ENCODE data around the gene VEGFB. TPM values are rescaled to one million over a fixed set of nuclear protein-coding genes. Genes with fewer than 3 reads are reported as not detected.

The VEGFB gene
- total and polyA plus RNA-seq, 2 donors from 2014 or later: 77.6 to 157 TPM

- intact Hi-C loops (cut with DNase I): no loop called here
- no peak overlapping the region for H3K4me3 ChIP-seq (ENCODE audit: low read length in 3 of 3)
These were observed 21.9 kb downstream of the VEGFB start for GRCh38 chr11:64256300-64256699.

GRCh38 chr11:64258356-64258755 is 24.0 kb downstream of the VEGFB start:
- FAIRE-seq: no peak
- peak in 1 of 5 donors; percentile 67 for DNase-seq

More at GRCh38 chr11:64256300-64256699, 21.9 kb downstream of the VEGFB start:
- Histone ChIP-seq H3K36me3 (ENCODE audit: control insufficient read depth in 2 of 3, insufficient read depth in 3 of 3, low read length in 3 of 3) (peaks cover 0 to 6% (median 6%) of the 10 kb centered on the region in 3 donors), H3K27ac (ENCODE audit: low read depth in 2 of 2, low read length in 2 of 2) (no peak overlapping the region), H3K9me3 (ENCODE audit: control insufficient read depth in 2 of 3, insufficient read depth in 1 of 3, low read length in 3 of 3) (no peaks in the 10 kb centered on the region), H3K4me1 (ENCODE audit: control insufficient read depth in 2 of 3, insufficient read depth in 2 of 3, low read depth in 1 of 3, low read length in 3 of 3) (peaks cover 0 to 14% (median 5%) of the 10 kb centered on the region in 3 donors), H3K9ac (ENCODE audit: low read length in 3 of 3) (no peak overlapping the region), H3K27me3 (ENCODE audit: control insufficient read depth, insufficient read depth, low read length) (no peaks in the 10 kb centered on the region)
- no peak for TF ChIP-seq CTCF (IDR thresholded peaks at IDR 0.05; ENCODE audit: borderline replicate concordance, extremely low read depth, insufficient read depth)
- DNase-seq (peak in 1 of 5 donors; percentile 61), FAIRE-seq (no peak)

GRCh38 chr11:64258946-64259532 is 24.7 kb downstream of the VEGFB start:
- no peak for TF ChIP-seq CTCF (IDR thresholded peaks at IDR 0.05; ENCODE audit: borderline replicate concordance, extremely low read depth, insufficient read depth)
- Histone ChIP-seq H3K4me3 (ENCODE audit: low read length in 3 of 3) (no peak overlapping the region), H3K4me1 (ENCODE audit: control insufficient read depth in 2 of 3, insufficient read depth in 2 of 3, low read depth in 1 of 3, low read length in 3 of 3) (peaks cover 0 to 2% (median 0%) of the 10 kb centered on the region in 3 donors), H3K9ac (ENCODE audit: low read length in 3 of 3) (no peak overlapping the region), H3K27me3 (ENCODE audit: control insufficient read depth, insufficient read depth, low read length) (no peaks in the 10 kb centered on the region), H3K27ac (ENCODE audit: low read depth in 2 of 2, low read length in 2 of 2) (no peak overlapping the region), H3K9me3 (ENCODE audit: control insufficient read depth in 2 of 3, insufficient read depth in 1 of 3, low read length in 3 of 3) (no peaks in the 10 kb centered on the region), H3K36me3 (ENCODE audit: control insufficient read depth in 2 of 3, insufficient read depth in 3 of 3, low read length in 3 of 3) (peaks cover 0 to 6% (median 6%) of the 10 kb centered on the region in 3 donors)
- intact Hi-C loops (cut with DNase I): no loop called here
- FAIRE-seq (no peak), DNase-seq (peak in 1 of 5 donors; percentile 63)

More at GRCh38 chr11:64258356-64258755, 24.0 kb downstream of the VEGFB start:
- H3K27me3 ChIP-seq (ENCODE audit: control insufficient read depth, insufficient read depth, low read length): no peaks in the 10 kb centered on the region
- no peak overlapping the region for H3K9ac ChIP-seq (ENCODE audit: low read length in 3 of 3)
- peaks cover 0 to 6% (median 6%) of the 10 kb centered on the region in 3 donors for H3K36me3 ChIP-seq (ENCODE audit: control insufficient read depth in 2 of 3, insufficient read depth in 3 of 3, low read length in 3 of 3)
- TF ChIP-seq CTCF (IDR thresholded peaks at IDR 0.05; ENCODE audit: borderline replicate concordance, extremely low read depth, insufficient read depth): no peak
- intact Hi-C loops (cut with DNase I): no loop called here
- no peaks in the 10 kb centered on the region for H3K9me3 ChIP-seq (ENCODE audit: control insufficient read depth in 2 of 3, insufficient read depth in 1 of 3, low read length in 3 of 3)
- H3K4me3 ChIP-seq (ENCODE audit: low read length in 3 of 3): no peak overlapping the region
- no peak overlapping the region for H3K27ac ChIP-seq (ENCODE audit: low read depth in 2 of 2, low read length in 2 of 2)
- H3K4me1 ChIP-seq (ENCODE audit: control insufficient read depth in 2 of 3, insufficient read depth in 2 of 3, low read depth in 1 of 3, low read length in 3 of 3): peaks cover 0 to 3% (median 0%) of the 10 kb centered on the region in 3 donors

Data from kidney (tissue), 14 donors.